Fibroblast of peridontal ligament (primary cell): ENCODE results near the gene PITPNM1.

Source experiments
- DNase-seq: peaks from one replicate; pipeline ENCODE4 v3.0.0-alpha.2; 2010; ENCODE audit errors: extremely low read depth

The PITPNM1 gene

GRCh38 chr11:67503119-67504004 is 1.8 kb downstream of the PITPNM1 start:
- DNase-seq, result no peak

GRCh38 chr11:67502328-67502979 is 2.7 kb downstream of the PITPNM1 start:
- no peak for DNase-seq

- DNase-seq, result no peak
These were observed 3.3 kb downstream of the PITPNM1 start for GRCh38 chr11:67501854-67502253.

- no peak for DNase-seq
These were observed 4.1 kb downstream of the PITPNM1 start for GRCh38 chr11:67500831-67501715.

GRCh38 chr11:67500484-67500821 is 4.7 kb downstream of the PITPNM1 start:
- no peak for DNase-seq

GRCh38 chr11:67499808-67500483 is 5.2 kb downstream of the PITPNM1 start:
- no peak for DNase-seq

- DNase-seq, result no peak
These were observed 6.6 kb downstream of the PITPNM1 start for GRCh38 chr11:67498544-67498972.

- DNase-seq, result no peak
These were observed 7.4 kb downstream of the PITPNM1 start for GRCh38 chr11:67497656-67498291.

- no peak for DNase-seq
These were observed 9.1 kb downstream of the PITPNM1 start for GRCh38 chr11:67496113-67496512.

GRCh38 chr11:67495234-67496005 is 9.7 kb downstream of the PITPNM1 start:
- DNase-seq, result no peak

GRCh38 chr11:67494371-67495233 is 10.6 kb downstream of the PITPNM1 start:
- no peak for DNase-seq

GRCh38 chr11:67493548-67494370 is 11.4 kb downstream of the PITPNM1 start:
- no peak for DNase-seq

- DNase-seq, result no peak
These were observed 12.2 kb downstream of the PITPNM1 start for GRCh38 chr11:67492801-67493547.

GRCh38 chr11:67492069-67492727 is 13.0 kb downstream of the PITPNM1 start:
- DNase-seq, result no peak

GRCh38 chr11:67491276-67492068 is 13.7 kb downstream of the PITPNM1 start:
- DNase-seq, result no peak

- no peak for DNase-seq
These were observed 14.5 kb downstream of the PITPNM1 start for GRCh38 chr11:67490727-67491065.
